Activated CD4-positive, alpha-beta T cell treated with anti-CD3 and anti-CD28 coated beads, Interleukin-2, amount 50 U/mL, for 4 hours (primary cell): ENCODE results near the gene AMPH.
"Not testable (repeated sequence)": the region's sequence is repeated elsewhere in the genome, so short reads cannot be mapped to it uniquely, and the experiment has no call there.

Source experiments
- DNase-seq, 2 experiments: peaks; one replicate each; pipeline ENCODE4 v3.0.0-alpha.2; 2020

AMPH gene

GRCh38 chr7:38625866-38626265 lies 5.3 kb downstream of the AMPH start:
- DNase-seq: no peak

GRCh38 chr7:38615665-38616064 lies 15.5 kb downstream of the AMPH start:
- no peak for DNase-seq

- no peak for DNase-seq
These were observed 23.7 kb downstream of the AMPH start for GRCh38 chr7:38607466-38607865.

GRCh38 chr7:38600741-38601140 lies 30.4 kb downstream of the AMPH start:
- no peak for DNase-seq

GRCh38 chr7:38594949-38595348 lies 36.2 kb downstream of the AMPH start:
- no peak for DNase-seq

- no peak for DNase-seq
These were observed 38.4 kb downstream of the AMPH start for GRCh38 chr7:38592737-38593288.

GRCh38 chr7:38585572-38586354 lies 45.4 kb downstream of the AMPH start:
- DNase-seq: no peak

- no peak for DNase-seq
These were observed 46.5 kb downstream of the AMPH start for GRCh38 chr7:38584443-38585210.

GRCh38 chr7:38580485-38580884 lies 50.7 kb downstream of the AMPH start:
- DNase-seq: no peak

- DNase-seq: no peak
These were observed 57.1 kb downstream of the AMPH start for GRCh38 chr7:38574086-38574485.

GRCh38 chr7:38571620-38572019 lies 59.6 kb downstream of the AMPH start:
- not testable (repeated sequence) for DNase-seq

GRCh38 chr7:38568497-38568896 lies 62.7 kb downstream of the AMPH start:
- DNase-seq: no peak

- no peak for DNase-seq
These were observed 65.9 kb downstream of the AMPH start for GRCh38 chr7:38565289-38565688.

- DNase-seq: no peak
These were observed 67.4 kb downstream of the AMPH start for GRCh38 chr7:38563741-38564140.

- DNase-seq: no peak
These were observed 70.0 kb downstream of the AMPH start for GRCh38 chr7:38561166-38561565.

GRCh38 chr7:38558761-38559345 lies 72.3 kb downstream of the AMPH start:
- no peak for DNase-seq

- DNase-seq: no peak
These were observed 76.6 kb downstream of the AMPH start for GRCh38 chr7:38554586-38554985.

- no peak for DNase-seq
These were observed 80.3 kb downstream of the AMPH start for GRCh38 chr7:38550836-38551235.

- DNase-seq: no peak
These were observed 82.6 kb downstream of the AMPH start for GRCh38 chr7:38548605-38549004.

- DNase-seq: no peak
These were observed 84.4 kb downstream of the AMPH start for GRCh38 chr7:38546763-38547162.

GRCh38 chr7:38545977-38546376 lies 85.2 kb downstream of the AMPH start:
- DNase-seq: no peak

GRCh38 chr7:38542156-38542555 lies 89.0 kb downstream of the AMPH start:
- DNase-seq: no peak

- DNase-seq: no peak
These were observed 89.7 kb downstream of the AMPH start for GRCh38 chr7:38541440-38541839.
